ENCODE data around the gene KMT5C. TPM values are rescaled to one million over a fixed set of nuclear protein-coding genes. Genes with fewer than 3 reads are reported as not detected.
A peak's percentile ranks its signal among the peaks of the same experiment; 100 is the strongest.

KMT5C gene
- total and polyA plus RNA-seq, 7 experiments from 2014 or later = 0.84 to 63.3 (median 23.4) TPM

DNA sequence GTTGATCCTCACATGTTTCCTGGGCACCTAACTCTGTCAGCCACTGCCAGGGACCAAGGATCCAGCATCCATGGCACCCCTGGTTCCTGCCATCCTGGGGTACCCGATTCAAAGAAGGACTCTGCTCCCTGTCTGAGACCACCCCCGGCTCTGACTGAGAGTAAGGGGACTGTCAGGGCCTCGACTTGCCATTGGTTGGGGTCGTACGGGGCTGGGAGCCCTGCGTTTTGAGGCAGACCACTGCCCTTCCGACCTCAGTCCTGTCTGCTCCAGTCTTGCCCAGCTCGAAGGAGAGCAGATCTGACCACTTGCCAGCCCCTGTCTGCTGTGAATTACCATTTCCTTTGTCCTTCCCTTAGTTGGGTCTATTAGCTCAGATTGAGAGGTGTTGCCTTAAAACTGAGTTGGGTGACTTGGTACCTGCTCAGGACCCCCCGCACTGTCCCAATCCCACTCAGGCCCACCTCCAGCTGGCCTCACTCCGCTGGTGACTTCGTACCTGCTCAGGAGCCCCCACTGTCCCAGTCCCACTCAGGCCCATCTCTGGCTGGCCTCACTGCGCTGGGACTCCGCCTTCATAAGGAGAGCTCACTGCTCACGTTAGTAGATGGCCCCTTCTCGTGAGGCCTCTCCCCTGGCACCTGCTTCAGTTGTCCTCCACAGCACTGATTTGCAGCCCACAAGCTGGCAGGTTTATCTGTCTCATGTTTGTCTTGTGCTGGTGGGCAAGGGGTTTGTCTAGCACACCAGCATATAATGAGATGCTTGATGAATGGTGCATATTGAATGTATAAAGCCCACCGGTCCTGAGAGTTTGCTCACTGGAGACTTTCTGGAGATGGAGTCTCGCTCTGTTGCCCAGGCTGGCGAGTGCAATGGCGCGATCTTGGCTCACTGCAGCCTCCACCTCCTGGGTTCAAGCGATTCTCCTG is 50.0 kb downstream of the KMT5C start:
- Mint-ChIP-seq H3K9me3 (peaks cover 0 to 8% (median 0%) of the 10 kb centered on the region in 11 donors), H3K36me3 (peaks cover 4 to 40% (median 19%) of the 10 kb centered on the region in 5 donors), H3K27me3 (peaks cover 0 to 3% (median 0%) of the 10 kb centered on the region in 5 donors), H3K27ac (peak overlapping the region in 7 of 9 donors; percentile 39 to 87 (median 56)), H3K4me1 (peaks cover 32 to 68% (median 54%) of the 10 kb centered on the region in 7 donors), H3K4me3 (peak overlapping the region in 9 of 10 donors; percentile 28 to 100 (median 45))
- H3K9me3 ChIP-seq (ENCODE audit: control insufficient read depth in 2 of 3, low read length in 3 of 3) = no peaks in the 10 kb centered on the region
- intact Hi-C loops (cut with micrococcal nuclease) = loop anchor here (5.0 to 10.0 kb wide), 5 partner anchors 37 to 1522 kb away; partner anchors contain the start of genes COX6B2 (in 1 of the 2), MYADM (in 1 of the 2), TSEN34 (in 1 of the 2) and ZNF579 (in 1 of the 2)
- H3K4me1 ChIP-seq (ENCODE audit: control insufficient read depth in 2 of 2, insufficient read depth in 2 of 2, low read length in 2 of 2) = peaks cover 30 to 35% of the 10 kb centered on the region in 2 donors
- peak overlapping the region; percentile 91 for H3K27ac ChIP-seq (ENCODE audit: low read depth, low read length)
- no peak overlapping the region for H3K4me3 ChIP-seq (ENCODE audit: low read length)
- ATAC-seq (no peak), DNase-seq (no peak)
- no peaks in the 10 kb centered on the region for H3K27me3 ChIP-seq (ENCODE audit: control insufficient read depth in 2 of 2, insufficient read depth in 2 of 2, low read length in 2 of 2)
- peaks cover 0 to 65% (median 11%) of the 10 kb centered on the region in 3 experiments for H3K36me3 ChIP-seq (ENCODE audit: control insufficient read depth in 2 of 3, insufficient read depth in 3 of 3, low read length in 3 of 3)
- CTCF ChIA-PET = interaction anchor here (0.6 to 1.0 kb wide), 3 partner anchors 11 to 43 kb away, joined by 3 read pairs; no protein-coding TSS in a partner anchor
- POLR2A ChIA-PET = interaction anchor here (0.9 to 7.3 kb wide), 3 partner anchors 16 to 66 kb away, joined by 3 to 82 read pairs (median 5); partner anchors contain the start of gene UBE2S

- CTCF ChIA-PET = interaction anchor here (0.6 to 1.0 kb wide), 2 partner anchors 11 to 37 kb away, joined by 3 read pairs; no protein-coding TSS in a partner anchor
- intact Hi-C loops (cut with micrococcal nuclease) = no loop called here
- peak overlapping the region; percentile 15 for H3K27ac ChIP-seq (ENCODE audit: low read depth, low read length)
- H3K4me1 Mint-ChIP-seq = peaks cover 32 to 62% (median 47%) of the 10 kb centered on the region in 7 donors
- peaks cover 4 to 40% (median 19%) of the 10 kb centered on the region in 5 donors for H3K36me3 Mint-ChIP-seq
- peaks cover 0 to 3% (median 0%) of the 10 kb centered on the region in 5 donors for H3K27me3 Mint-ChIP-seq
- H3K9me3 Mint-ChIP-seq = peaks cover 0 to 7% (median 0%) of the 10 kb centered on the region in 11 donors
- ATAC-seq (no peak), DNase-seq (no peak)
- peak overlapping the region in 6 of 9 donors; percentile 3 to 77 (median 58) for H3K27ac Mint-ChIP-seq
- H3K27me3 ChIP-seq (ENCODE audit: control insufficient read depth in 2 of 2, insufficient read depth in 2 of 2, low read length in 2 of 2) = no peaks in the 10 kb centered on the region
- H3K4me3 ChIP-seq (ENCODE audit: low read length) = no peak overlapping the region
- H3K4me1 ChIP-seq (ENCODE audit: control insufficient read depth in 2 of 2, insufficient read depth in 2 of 2, low read length in 2 of 2) = peaks cover 25 to 30% of the 10 kb centered on the region in 2 donors
- H3K4me3 Mint-ChIP-seq = peak overlapping the region in 4 of 10 donors; percentile 6 to 100 (median 54)
- POLR2A ChIA-PET = interaction anchor here (0.9 to 7.3 kb wide), 2 partner anchors 15 to 65 kb away, joined by 3 to 82 read pairs; partner anchors contain the start of gene UBE2S
- peaks cover 0 to 65% (median 11%) of the 10 kb centered on the region in 3 experiments for H3K36me3 ChIP-seq (ENCODE audit: control insufficient read depth in 2 of 3, insufficient read depth in 3 of 3, low read length in 3 of 3)
- H3K9me3 ChIP-seq (ENCODE audit: control insufficient read depth in 2 of 3, low read length in 3 of 3) = no peaks in the 10 kb centered on the region
These were observed 50.8 kb downstream of the KMT5C start for GRCh38 chr19:55390461-55390880.

GRCh38 chr19:55391191-55391670 is 51.6 kb downstream of the KMT5C start:
- CTCF ChIA-PET = interaction anchor here (0.6 kb wide), 1 partner anchor 228 kb away, joined by 4 read pairs; no protein-coding TSS in a partner anchor
- intact Hi-C loops (cut with micrococcal nuclease) = no loop called here
- H3K27ac Mint-ChIP-seq = peak overlapping the region in 3 of 9 donors; percentile 38 to 51 (median 49)
- H3K4me3 Mint-ChIP-seq = no peak overlapping the region
- H3K27ac ChIP-seq (ENCODE audit: low read depth, low read length) = no peak overlapping the region
- peaks cover 0 to 60% (median 11%) of the 10 kb centered on the region in 3 experiments for H3K36me3 ChIP-seq (ENCODE audit: control insufficient read depth in 2 of 3, insufficient read depth in 3 of 3, low read length in 3 of 3)
- H3K27me3 ChIP-seq (ENCODE audit: control insufficient read depth in 2 of 2, insufficient read depth in 2 of 2, low read length in 2 of 2) = no peaks in the 10 kb centered on the region
- H3K4me1 ChIP-seq (ENCODE audit: control insufficient read depth in 2 of 2, insufficient read depth in 2 of 2, low read length in 2 of 2) = peaks cover 25 to 30% of the 10 kb centered on the region in 2 donors
- DNase-seq (no peak), ATAC-seq (no peak)
- H3K4me1 Mint-ChIP-seq = peaks cover 27 to 57% (median 44%) of the 10 kb centered on the region in 7 donors
- no peak overlapping the region for H3K4me3 ChIP-seq (ENCODE audit: low read length)
- POLR2A ChIA-PET = interaction anchor here (7.3 kb wide), 1 partner anchor 14 kb away, joined by 82 read pairs; the partner anchor contains the start of gene UBE2S
- peaks cover 0 to 36% (median 13%) of the 10 kb centered on the region in 5 donors for H3K36me3 Mint-ChIP-seq
- H3K9me3 Mint-ChIP-seq = no peaks in the 10 kb centered on the region
- no peaks in the 10 kb centered on the region for H3K27me3 Mint-ChIP-seq
- no peaks in the 10 kb centered on the region for H3K9me3 ChIP-seq (ENCODE audit: control insufficient read depth in 2 of 3, low read length in 3 of 3)

- Mint-ChIP-seq H3K27ac (peak overlapping the region in 5 of 9 donors; percentile 0 to 51 (median 25)), H3K4me1 (peaks cover 20 to 51% (median 37%) of the 10 kb centered on the region in 7 donors), H3K4me3 (no peak overlapping the region), H3K27me3 (no peaks in the 10 kb centered on the region), H3K36me3 (peaks cover 0 to 29% (median 6%) of the 10 kb centered on the region in 5 donors), H3K9me3 (no peaks in the 10 kb centered on the region)
- ATAC-seq (no peak), DNase-seq (no peak)
- H3K27me3 ChIP-seq (ENCODE audit: control insufficient read depth in 2 of 2, insufficient read depth in 2 of 2, low read length in 2 of 2) = no peaks in the 10 kb centered on the region
- peaks cover 19 to 25% of the 10 kb centered on the region in 2 donors for H3K4me1 ChIP-seq (ENCODE audit: control insufficient read depth in 2 of 2, insufficient read depth in 2 of 2, low read length in 2 of 2)
- POLR2A ChIA-PET = interaction anchor here (7.3 kb wide), 1 partner anchor 14 kb away, joined by 82 read pairs; the partner anchor contains the start of gene UBE2S
- intact Hi-C loops (cut with micrococcal nuclease) = no loop called here
- CTCF ChIA-PET = no interaction called here
- no peak overlapping the region for H3K4me3 ChIP-seq (ENCODE audit: low read length)
- peaks cover 0 to 55% (median 9%) of the 10 kb centered on the region in 3 experiments for H3K36me3 ChIP-seq (ENCODE audit: control insufficient read depth in 2 of 3, insufficient read depth in 3 of 3, low read length in 3 of 3)
- no peaks in the 10 kb centered on the region for H3K9me3 ChIP-seq (ENCODE audit: control insufficient read depth in 2 of 3, low read length in 3 of 3)
- no peak overlapping the region for H3K27ac ChIP-seq (ENCODE audit: low read depth, low read length)
These were observed 52.3 kb downstream of the KMT5C start for GRCh38 chr19:55391702-55392615.

DNA sequence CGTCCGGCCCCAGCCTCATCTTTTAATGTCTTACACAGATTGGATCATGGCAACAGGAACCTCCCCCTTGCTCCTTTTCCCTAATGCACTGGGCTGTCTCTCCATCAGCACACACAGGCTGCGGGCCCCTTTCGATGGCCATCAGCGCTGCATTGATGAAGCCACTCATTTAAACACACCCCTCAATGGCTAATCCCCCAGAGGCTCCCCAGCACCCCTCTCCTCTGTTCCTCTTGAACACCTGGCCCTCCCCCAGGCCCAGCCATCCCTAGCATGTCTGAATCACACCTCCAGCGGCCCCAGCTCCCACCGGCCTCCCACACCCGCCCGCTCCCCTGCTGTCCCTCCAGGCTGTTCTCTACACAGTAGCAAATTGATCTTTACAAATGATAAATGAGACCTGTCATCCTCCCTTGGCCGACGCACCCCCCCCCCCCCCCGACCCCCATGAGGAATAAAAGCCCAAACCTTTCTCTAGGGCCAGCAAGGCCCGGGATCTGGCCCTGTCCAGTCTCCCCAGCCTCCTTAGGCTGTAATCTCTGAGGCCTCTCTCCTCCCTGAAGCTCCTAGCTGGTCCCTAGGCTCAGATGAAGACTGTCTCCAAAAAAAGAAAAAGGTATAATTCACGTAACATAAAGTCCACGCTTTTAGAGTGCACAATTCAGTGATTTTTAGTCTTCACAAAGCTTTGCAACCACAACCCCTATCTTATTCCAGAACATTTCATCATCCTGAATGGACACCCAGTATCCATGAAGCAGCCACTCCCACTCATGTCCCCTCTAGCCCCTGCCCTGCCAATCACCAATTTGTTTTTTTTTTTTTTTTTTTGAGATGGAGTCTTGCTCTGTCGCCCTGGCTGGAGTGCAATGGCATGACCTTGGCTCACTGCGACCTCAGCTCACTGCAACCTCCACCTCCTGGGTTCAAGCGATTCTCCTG is 53.4 kb downstream of the KMT5C start:
- ChIA-PET POLR2A (interaction anchor here (0.7 to 7.3 kb wide), 4 partner anchors 9 to 56 kb away, joined by 3 to 82 read pairs (median 3); partner anchors contain the start of genes TMEM238 and UBE2S), CTCF (interaction anchor here (0.7 kb wide), 1 partner anchor 17 kb away, joined by 5 read pairs; no protein-coding TSS in a partner anchor)
- peaks cover 8 to 15% of the 10 kb centered on the region in 2 donors for H3K4me1 ChIP-seq (ENCODE audit: control insufficient read depth in 2 of 2, insufficient read depth in 2 of 2, low read length in 2 of 2)
- peak overlapping the region in 5 of 9 donors; percentile 18 to 71 (median 61) for H3K27ac Mint-ChIP-seq
- no peak overlapping the region for H3K4me3 Mint-ChIP-seq
- ATAC-seq (no peak), DNase-seq (no peak)
- no peak overlapping the region for H3K4me3 ChIP-seq (ENCODE audit: low read length)
- peaks cover 0 to 44% (median 4%) of the 10 kb centered on the region in 3 experiments for H3K36me3 ChIP-seq (ENCODE audit: control insufficient read depth in 2 of 3, insufficient read depth in 3 of 3, low read length in 3 of 3)
- no peaks in the 10 kb centered on the region for H3K9me3 ChIP-seq (ENCODE audit: control insufficient read depth in 2 of 3, low read length in 3 of 3)
- peaks cover 0 to 19% (median 5%) of the 10 kb centered on the region in 5 donors for H3K36me3 Mint-ChIP-seq
- intact Hi-C loops (cut with micrococcal nuclease) = no loop called here
- H3K9me3 Mint-ChIP-seq = no peaks in the 10 kb centered on the region
- H3K27ac ChIP-seq (ENCODE audit: low read depth, low read length) = no peak overlapping the region
- peaks cover 19 to 40% (median 27%) of the 10 kb centered on the region in 7 donors for H3K4me1 Mint-ChIP-seq
- H3K27me3 Mint-ChIP-seq = no peaks in the 10 kb centered on the region
- H3K27me3 ChIP-seq (ENCODE audit: control insufficient read depth in 2 of 2, insufficient read depth in 2 of 2, low read length in 2 of 2) = no peaks in the 10 kb centered on the region
